GM19468 (cell line): Measurements from ENCODE around the gene SLCO2A1.

Experiments
- ATAC-seq: cut with Tn5 transposase; IDR thresholded peaks from one replicate; pipeline ENCODE4 v1.9.1; 2021; ENCODE audit warnings: mild to moderate bottlenecking, moderate library complexity, moderate number of reproducible peaks; ENCODE audit not compliant: unreplicated experiment; ENCODE audit errors: extremely low read depth

The SLCO2A1 gene

DNA sequence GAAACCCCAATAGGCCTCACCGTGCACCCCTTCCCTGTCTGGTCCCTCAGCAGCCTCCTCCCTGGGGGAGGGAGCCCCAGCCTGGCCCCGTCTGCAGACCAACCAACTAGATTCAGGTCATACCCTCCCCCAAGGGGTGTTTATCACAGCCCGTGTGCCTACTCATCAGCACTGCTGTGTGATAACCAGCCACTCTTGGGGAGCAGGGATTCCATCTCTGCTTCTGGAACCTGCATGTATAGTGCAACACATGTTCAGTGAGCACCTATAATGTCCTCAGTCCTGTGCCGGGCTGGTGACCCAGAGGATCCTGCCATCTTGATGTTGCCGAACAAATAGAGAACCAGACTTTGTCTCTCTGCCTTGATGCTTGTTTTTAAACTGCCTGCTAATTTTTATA, 6.6 kb upstream of the SLCO2A1 start:
- ATAC-seq: no peak

DNA sequence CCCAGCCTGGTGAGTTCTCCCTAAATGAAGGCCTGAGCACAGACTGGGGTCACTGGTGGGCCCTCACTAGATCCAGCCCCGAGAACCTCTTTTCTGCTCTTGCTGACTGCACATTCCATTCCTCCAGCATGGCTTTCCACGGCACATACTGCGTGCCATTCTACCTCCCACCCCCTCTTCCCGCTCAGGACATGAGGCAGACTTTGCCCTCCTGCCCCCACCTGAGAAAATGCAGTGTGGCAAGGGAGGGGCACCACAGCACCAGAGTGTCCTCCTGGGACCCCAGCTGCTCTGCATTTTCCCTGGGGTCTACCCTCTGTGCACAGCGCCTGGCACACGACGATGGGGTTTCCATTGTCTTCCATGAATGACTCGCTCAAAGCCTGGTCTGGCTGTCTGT, 6.1 kb upstream of the SLCO2A1 start:
- no peak for ATAC-seq

DNA sequence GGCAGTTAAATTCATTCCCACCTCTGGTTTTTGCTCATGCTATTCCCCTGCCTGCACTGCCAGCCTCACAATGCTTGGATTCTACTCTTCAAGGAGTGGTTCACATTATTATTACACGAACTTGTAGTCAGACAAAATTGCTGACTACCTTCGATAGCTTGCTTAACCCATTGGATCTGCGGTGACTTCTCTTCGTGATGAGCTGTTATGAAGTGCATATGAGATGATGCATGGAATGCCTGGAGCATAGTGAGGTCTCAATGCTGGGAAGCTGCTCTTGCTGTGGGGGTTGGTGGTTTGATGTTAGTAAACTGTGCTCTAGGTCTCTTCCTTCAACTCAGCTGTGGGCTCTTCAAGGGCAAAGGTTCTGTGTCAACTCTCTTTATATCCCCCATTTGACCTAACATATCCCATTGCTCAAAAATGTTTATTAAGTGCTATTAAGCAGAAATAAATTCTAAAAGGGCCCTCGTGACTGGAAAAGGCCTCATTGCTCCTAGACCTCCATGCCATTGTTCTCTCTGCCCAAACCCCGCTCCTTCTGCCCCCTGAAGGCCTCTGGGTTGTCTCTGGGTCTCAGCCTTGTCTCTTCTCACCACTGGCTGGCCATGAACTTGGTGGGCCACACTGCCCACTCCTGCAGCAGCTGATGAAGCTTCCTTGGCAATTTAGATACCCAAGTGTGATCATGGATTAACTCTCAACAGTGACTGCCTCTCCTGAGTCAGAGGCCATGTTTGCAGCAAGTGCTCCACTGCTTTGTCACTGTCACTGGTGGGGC, 4.5 kb upstream of the SLCO2A1 start:
- ATAC-seq: no peak

DNA sequence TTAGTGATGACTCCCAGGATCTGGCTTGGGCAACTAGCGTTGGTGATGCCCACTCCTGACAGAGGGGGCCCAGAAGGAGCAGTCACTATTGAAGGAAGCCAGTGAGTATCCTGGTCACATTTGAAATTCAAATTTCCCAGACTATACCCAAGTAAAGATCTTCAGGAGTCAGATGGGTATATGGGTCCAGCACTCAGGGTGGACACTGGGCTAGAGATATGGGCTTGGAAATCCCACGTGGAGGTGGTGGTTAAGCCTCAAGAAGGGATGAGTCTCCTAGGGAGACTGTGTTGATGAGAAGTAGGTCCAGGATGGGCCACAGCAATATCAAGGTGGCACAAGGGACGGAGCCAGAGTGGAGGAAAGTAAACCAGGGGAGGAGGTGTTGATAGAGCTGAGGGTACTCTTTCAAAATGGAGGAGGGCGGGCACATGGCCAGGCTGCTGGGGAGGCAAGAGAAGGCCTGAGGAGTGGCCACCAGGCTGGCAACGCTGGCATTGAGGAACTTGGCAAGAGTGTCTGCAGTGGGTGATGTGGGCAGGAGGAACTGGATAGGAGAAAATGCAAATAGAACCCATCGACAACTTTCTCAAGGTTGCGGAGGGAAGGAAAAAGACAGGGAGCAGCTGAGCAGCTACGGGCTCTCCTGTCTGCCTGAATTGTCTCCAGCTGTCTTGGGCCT, 3.7 kb upstream of the SLCO2A1 start:
- ATAC-seq: no peak

DNA sequence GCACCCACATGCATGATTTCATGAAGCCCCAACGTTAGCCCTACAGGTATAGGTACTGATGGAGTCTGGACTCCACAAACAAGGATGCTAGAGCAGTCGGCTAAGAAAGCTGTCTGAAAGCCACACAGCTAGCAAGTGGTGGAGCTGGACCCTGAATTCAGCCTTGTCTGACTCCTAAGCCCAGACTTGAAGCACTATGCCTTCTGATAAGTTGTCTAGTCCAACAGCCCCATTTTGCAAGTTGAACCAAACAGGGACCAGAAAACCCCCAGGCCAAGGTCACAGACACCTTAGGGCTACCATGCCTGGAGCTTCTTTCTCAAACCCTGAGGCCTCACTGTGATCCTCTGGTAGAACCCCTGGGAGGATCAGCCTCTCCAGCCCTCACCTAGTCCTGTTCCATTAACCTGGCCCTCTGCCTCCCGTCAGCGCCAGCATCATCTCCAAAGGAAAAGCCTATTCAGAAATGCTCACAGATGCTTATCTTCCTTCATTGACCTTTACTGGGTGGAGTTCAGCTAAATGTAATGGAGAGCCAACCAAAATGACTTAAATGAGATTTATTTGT, 1.7 kb upstream of the SLCO2A1 start:
- ATAC-seq: no peak

DNA sequence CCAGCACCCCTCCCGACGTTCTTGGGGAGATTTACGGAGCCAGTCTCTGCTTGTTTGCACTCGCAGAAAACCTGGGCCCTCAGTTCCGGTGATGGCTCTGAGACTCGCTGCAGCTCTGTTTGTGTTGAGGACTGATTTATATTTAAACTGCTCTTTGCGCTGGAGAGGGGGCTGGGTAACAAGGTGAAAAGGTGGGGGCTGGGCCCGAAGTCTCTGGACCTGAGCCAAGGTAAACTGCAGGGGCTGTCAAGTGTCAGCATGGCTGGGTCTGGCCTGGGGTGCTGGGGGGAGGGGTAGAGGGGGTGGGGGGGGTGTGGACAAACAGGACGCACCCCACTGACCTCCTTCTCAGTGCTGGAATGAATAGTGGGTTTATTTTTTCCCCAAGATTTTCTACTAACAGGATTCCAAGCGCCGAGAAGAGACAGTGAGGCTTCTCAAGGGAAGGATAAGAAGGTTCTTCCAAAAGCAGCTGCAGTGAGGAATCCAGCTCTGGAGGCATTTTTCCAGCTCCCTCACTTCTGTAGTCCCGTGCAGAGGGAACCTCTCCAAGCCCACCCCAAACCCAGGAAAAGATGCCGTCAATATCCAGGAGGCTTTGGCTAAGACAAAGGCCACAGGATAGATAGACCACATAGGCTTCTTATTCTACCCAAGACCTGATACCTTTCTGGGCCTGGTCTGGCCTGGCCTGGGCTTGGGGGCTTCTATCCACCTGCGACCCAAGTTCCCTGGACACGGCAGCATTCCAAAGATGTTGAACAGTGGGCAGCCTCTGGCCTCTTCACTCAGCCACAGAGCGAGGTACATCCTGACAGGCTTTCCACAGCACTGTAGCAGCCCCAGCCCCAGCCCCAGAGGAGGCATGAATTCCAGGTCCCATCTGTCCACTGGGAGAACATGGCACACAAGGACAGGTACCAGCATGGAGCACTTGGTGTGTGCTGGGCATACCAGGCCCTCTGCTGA, 938 bp upstream of the SLCO2A1 start:
- ATAC-seq: no peak

DNA sequence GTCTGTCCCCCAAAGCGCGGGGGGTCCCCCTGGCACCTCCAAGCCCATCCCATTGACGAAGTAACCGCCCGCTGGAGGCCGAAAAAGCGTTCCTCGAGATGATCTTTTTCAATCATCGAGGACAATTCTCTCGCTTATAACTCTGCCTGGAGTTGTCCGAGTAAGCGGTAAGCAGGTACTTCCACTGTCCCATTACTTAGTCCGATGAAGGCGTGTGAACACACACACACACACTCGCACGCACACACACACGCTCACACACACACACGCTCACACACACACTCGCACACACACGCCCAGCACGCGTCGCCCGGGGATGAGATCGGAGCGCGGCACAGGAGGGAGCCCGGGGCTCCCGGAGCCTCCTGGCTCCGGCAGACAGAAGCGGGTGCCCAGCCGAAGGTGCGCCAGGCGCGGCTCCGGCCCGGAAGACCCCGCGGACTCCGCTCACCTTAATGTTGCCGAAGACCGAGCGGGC, 430 bp downstream of the SLCO2A1 start:
- no peak for ATAC-seq

DNA sequence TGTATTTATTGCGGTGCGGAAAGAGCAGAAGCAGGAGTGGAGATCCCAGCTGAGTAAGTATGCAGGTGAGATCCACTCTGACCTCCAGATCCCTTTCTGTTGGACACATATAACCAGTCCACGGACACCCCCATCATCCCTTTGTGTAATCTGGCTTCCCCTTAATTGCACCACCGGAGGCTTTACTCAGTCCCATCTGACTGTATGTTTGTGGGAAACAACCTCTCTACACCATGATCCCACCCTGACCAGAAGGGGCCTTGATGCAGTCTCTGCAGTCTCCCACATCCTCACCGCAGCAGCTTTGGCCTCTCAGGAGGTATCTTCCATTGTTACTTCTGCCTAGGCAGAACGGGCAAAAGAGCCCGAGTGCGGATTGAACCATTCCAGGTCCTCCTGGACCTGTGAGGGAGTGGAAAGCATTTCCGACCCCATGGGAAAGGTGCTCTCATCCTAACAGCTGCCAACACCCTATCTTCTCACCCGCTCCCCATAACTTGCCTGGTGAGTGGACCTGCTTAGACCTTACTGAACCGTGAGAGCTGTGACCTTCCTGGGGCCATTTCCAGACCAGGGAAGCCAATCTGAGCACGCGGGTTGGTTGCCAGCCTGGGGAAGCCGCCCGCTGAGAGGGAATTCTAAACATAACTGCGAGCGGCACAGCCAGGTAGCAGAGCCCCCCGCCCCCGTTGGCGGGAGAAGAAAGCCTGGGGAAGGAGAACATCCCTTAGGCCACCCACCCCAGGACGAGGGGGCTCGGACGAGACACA, 1.1 kb downstream of the SLCO2A1 start:
- no peak for ATAC-seq

DNA sequence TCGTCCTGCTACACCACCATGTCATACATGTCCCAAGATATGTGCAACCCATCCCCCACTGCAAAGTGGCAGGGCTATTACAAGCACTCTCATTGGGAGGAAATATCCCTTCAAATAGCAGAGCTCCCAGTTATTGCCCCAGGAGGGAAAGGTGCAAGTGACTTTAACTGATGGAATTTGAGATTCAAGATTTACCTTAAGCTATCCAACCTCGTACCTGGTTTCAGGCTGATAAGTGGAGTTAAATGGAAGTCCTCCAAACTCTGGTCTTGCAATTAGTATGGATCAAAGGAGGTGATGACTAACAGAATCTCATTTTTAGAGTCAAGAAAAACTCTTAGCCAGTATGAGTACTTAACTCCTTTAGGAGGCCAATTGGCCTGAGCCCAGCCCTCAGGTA, 2.1 kb downstream of the SLCO2A1 start:
- ATAC-seq: no peak

DNA sequence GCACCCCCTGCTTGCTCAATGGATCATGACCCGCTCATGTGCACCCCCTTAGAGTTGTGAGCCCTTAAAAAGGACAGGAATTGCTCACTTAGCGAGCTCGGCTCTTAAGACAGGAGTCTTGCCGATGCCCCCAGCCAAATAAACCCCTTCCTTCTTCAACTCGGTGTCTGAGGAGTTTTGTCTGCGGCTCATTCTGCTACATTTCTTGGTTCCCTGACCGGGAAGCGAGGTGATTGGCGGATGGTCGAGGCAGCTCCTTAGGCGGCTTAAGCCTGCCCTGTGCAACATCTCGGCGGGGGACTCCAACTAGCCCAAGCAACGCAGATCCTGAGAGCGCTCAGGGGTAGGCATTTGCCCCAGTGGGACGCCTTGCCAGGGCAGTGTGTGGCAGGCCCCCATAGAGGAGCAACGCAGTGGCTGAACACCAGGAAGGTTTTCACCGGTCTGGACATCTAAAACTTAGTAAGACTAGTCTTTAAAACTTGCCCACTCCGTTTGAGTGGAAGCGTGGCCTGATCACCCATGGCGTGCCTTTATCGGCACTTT, 9.5 kb downstream of the SLCO2A1 start:
- ATAC-seq: no peak

DNA sequence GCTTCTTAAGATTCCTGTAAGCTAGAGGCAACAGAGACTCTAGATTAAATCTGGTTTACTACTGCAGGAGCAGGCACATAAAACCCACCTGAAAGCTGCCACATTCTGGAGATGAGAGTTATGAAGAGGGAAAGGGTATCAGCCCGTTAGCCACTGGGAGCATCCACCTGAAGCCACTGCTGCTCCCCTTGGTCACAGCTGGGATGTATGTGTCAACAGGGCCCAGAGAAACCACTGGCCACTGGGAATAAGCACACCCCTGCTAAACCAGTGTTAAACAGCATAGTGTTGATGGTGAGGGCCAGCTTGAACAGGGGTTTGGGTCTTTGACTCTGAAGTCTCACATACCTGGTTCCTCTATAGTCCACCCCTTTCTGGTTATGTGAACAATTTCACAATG, 10.9 kb downstream of the SLCO2A1 start:
- ATAC-seq: no peak

DNA sequence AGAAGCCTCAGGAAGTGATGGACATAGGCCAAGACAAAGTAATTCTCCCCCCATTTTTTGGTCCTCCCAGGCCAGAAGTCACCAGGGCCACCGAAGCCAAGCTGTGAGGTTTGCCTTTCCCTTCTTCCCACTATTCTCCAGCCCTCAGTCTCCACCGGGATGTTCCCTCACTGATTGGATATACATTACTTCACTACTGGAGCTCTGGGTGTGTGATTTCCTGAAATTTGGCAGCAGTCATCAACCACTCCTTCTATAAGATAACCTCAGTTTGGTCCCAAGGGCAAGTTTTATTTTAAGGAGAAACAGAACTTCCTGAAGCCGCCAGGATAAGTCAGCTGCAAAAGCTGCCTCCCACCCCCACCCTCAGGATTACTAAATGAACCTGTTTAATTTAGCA, 11.3 kb downstream of the SLCO2A1 start:
- no peak for ATAC-seq

DNA sequence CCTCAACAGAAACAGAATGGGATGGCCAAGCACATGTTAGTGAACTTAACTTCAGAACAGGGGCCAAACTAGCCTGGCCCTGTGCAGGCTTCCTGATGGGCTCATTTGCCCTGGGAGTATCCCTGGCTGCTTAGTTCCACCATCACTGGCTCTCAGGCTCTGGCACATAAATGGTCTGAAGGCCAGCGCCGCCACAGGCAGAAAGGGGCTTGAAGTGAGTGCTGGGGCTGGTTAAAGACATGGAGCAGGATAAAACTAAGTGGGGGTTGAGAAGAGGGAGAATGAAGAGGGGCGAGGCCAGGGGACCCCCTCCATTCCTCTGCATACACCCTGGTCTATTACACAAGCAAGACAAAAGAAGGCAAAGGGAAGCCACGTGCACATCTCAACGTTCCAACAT, 12.2 kb downstream of the SLCO2A1 start:
- no peak for ATAC-seq

DNA sequence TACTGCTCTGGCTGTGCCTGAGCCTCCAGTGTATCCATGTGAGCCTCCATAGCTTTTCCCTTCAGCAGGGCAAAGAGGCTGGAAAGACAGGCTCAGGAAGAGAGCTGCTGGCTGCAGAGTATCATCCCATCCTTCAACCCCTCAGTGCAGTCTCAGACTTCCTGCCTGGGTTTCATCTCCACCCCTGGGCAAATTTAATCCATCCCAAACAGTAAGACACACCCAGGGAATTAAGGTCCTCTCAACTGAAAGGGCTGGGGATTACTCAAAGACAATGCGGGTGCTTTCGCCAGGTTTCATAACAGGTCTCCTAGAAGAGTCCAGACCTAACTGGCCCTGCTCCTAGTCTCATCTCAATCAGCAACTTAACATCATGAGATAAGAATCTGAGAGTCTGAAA, 15.5 kb downstream of the SLCO2A1 start:
- ATAC-seq: no peak

DNA sequence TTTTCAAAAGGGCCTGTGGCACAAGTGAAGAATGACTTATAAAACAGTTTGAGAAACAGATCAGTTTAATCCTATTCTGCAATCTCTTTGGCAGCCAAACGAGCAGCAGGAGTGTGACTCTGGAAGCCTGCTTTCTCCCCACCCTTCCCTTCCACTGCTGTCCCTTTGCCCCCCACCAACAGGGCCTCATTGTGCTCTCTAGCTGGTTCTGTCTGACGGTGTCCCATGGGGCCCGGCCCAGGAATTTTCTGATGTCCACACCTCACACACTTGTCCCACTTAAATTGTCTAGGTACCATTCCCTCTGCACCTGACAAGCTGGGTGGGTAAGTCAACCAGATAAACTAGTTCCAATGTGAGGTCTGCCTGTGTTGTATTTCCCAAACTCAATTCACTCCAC, 16.4 kb downstream of the SLCO2A1 start:
- no peak for ATAC-seq

DNA sequence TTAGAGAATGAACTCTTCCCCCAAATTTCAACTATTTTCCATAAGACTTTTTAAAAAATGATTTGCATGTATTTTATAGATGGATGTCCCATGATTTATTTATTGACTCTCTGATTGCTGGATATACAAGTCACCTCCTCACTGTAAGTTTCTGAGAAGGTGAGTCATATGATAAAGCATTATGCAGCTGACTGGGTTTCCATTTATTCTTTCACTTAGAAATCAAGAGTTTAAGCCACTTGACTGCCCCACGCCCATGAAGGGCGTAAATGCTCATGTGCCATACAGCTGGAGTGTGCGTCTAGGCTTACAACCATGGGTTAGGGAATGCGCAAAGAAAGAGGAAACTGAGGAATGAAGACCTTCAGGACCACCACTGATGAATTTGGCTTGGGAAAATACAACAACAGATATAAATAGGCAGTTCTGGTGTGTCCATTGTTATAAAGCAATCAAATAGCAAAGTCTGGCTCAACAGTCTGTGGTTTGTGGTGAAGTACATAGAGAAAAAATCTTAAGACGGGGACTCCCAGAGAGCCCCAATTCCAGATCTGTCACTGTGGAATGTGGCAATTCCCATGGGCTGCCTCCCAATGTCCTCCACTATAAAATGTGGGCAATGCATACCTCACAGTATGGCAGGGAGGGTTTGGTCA, 20.3 kb downstream of the SLCO2A1 start:
- no peak for ATAC-seq

DNA sequence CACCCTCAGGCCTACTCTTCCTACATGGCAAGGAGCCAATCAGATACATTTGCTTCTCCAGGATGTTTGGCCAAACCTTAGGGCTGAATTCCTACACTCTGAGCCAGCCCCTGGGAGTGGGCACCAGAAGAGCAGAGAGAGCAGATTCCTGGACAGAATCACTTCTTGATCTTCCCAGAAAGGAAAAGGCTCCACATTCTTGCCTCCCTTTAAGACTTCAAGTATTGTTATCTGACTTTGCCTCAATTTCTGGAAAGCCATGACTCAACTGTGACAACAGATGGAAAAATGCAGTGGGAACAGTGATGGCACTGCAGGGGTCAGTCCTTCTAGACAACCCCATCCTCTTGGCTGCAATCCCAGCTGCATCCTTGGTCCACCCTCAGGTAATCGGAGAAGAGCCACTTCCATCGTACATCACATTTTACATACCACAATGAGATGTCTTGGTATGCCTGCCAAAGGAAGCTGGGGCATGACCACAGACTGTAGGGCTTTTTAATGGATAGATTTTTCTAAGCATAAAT, 21.0 kb downstream of the SLCO2A1 start:
- no peak for ATAC-seq

DNA sequence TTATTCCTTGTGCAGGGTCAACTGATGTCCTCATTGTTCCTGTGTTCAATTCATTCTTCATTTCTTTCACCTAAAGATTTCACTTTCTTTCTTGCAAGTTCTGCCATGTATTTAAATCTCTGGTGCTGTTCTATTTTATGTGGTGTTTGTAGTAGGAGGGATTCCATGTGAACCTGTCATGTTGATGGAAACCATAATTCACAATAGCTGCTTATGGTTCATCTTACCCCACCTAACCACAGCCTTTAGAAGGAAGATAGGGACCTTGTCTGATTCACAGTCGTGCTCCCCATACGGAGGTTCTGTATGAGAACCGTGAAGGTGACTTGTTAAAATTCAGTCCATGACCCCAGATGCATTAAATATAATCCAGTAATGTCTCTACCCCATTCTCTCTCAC, 21.9 kb downstream of the SLCO2A1 start:
- ATAC-seq: no peak

DNA sequence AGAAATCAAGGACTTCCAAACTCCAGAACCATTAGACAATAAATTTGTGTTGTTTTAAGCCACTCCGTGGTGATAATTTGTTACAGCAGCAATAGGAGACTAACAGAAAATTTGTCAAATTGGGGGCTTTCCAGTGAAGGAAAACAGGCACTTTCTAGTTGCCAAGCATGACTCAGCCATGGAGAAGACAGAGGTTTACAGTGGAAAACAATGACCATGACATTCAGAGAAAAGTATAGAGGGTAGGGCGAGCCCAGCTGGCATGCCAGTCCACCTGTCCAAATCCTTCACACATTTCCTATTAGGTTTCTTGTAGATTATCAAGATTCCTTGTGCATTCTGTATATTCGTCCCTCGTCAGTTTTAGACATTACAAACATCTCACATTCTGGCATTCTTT, 24.9 kb downstream of the SLCO2A1 start:
- ATAC-seq: no peak
